Caco-2 (cell line): Measurements from ENCODE around the gene C5orf58. TPM values are rescaled to one million over a fixed set of nuclear protein-coding genes. Genes with fewer than 3 reads are reported as not detected.

Experiments
- BruUV-seq: library from RNA; stranded (reverse); fragments of 400-500 nt; replicated peaks from 2 replicates; lab custom pipeline; 2021; lab: Mats Ljungman, UMichigan
- CTCF ChIA-PET: fragments of 300-600 bp; sonication (Branson Sonifier 250); formaldehyde crosslinking; loops from one replicate; lab custom pipeline; 2022; ENCODE audit warnings: antibody characterized with exemption; lab: Charles Lee
- POLR2A ChIA-PET: fragments of 300-600 bp; sonication (Branson Sonifier 250); formaldehyde crosslinking; loops from one replicate; lab custom pipeline; 2022; ENCODE audit warnings: antibody characterized with exemption; lab: Charles Lee
- DNase-seq, 2 experiments: peaks; one replicate each; pipeline versions ENCODE4 v3.0.0 to v3.0.0-alpha.2; 2020 to 2022
- H3K27me3 ChIP-seq: replicated peaks from 2 replicates; pipeline ENCODE4 v1.6.0; 2011; ENCODE audit warnings: low read length; ENCODE audit not compliant: control insufficient read depth, insufficient read depth
- H3K36me3 ChIP-seq: 2 replicates; pipeline ENCODE4 v1.5.1; 2011; ENCODE audit warnings: low read length; ENCODE audit not compliant: control insufficient read depth, insufficient read depth
- H3K4me1 ChIP-seq: fragments of 250-450 bp; sonication (Bioruptor Pico); 2 replicates; pipeline ENCODE4 v1.5.1; 2020; ENCODE audit warnings: mild to moderate bottlenecking
- H3K4me3 ChIP-seq: 2 replicates; pipeline ENCODE4 v1.5.1; 2011; ENCODE audit warnings: low read depth, mild to moderate bottlenecking, control low read depth, low read length
- H3K9me3 ChIP-seq: fragments of 250-450 bp; sonication (Bioruptor Pico); 2 replicates; pipeline ENCODE4 v1.5.1; 2020; ENCODE audit warnings: mild to moderate bottlenecking, moderate library complexity
- H3K27ac Mint-ChIP-seq: one replicate; pipeline ENCODE4 v1.8.0; 2022; ENCODE audit warnings: mixed read lengths; ENCODE audit not compliant: unreplicated experiment
- H3K27me3 Mint-ChIP-seq: one replicate; pipeline ENCODE4 v1.8.0; 2022; ENCODE audit warnings: mixed read lengths; ENCODE audit not compliant: insufficient read depth, unreplicated experiment
- H3K36me3 Mint-ChIP-seq: one replicate; pipeline ENCODE4 v1.8.0; 2022; ENCODE audit warnings: mild to moderate bottlenecking, mixed read lengths; ENCODE audit not compliant: insufficient read depth, unreplicated experiment
- H3K4me1 Mint-ChIP-seq: one replicate; pipeline ENCODE4 v1.8.0; 2022; ENCODE audit warnings: low read depth, mixed read lengths; ENCODE audit not compliant: unreplicated experiment
- H3K4me3 Mint-ChIP-seq: one replicate; pipeline ENCODE4 v1.8.0; 2022; ENCODE audit warnings: mild to moderate bottlenecking, moderate library complexity, mixed read lengths; ENCODE audit not compliant: unreplicated experiment
- H3K9me3 Mint-ChIP-seq: one replicate; pipeline ENCODE4 v1.8.0; 2022; ENCODE audit warnings: mixed read lengths; ENCODE audit not compliant: unreplicated experiment
- intact Hi-C: fragments of 100-400 bp; cut with micrococcal nuclease; formaldehyde crosslinking; loops from one replicate; pipeline ENCODE4 v1.10.0; 2022; ENCODE audit not compliant: unreplicated experiment
- total RNA-seq: library from RNA; stranded (reverse); gene quantifications from 2 replicates; pipeline ENCODE4 v1.2.3, GENCODE V29; 2022
- TF ChIP-seq, protein P1 (sequence below), 2 experiments: fragments of 200-600 bp in 1 of 2; IDR thresholded peaks; 1 replicate in 1 of 2; 2 replicates in 1 of 2; pipeline versions ENCODE4 v1.5.1 to v1.8.0; 2011 to 2022; ENCODE audit warnings: antibody characterized with exemption in 1 of 2, control low read depth in 1 of 2, inconsistent platforms in 1 of 2, low read depth in 1 of 2, low read length in 1 of 2, mild to moderate bottlenecking in 1 of 2, moderate library complexity in 1 of 2; ENCODE audit not compliant: insufficient read depth in 1 of 2, severe bottlenecking in 1 of 2, unreplicated experiment in 1 of 2

C5orf58 gene
- total RNA-seq, 1 experiment from 2014 or later: not detected

GRCh38 chr5:170285181-170285580, 52.4 kb downstream of the C5orf58 start:
- no peak overlapping the region for H3K27ac Mint-ChIP-seq
- peaks cover 26% of the 10 kb centered on the region for H3K27me3 Mint-ChIP-seq
- H3K4me3 Mint-ChIP-seq: no peak overlapping the region
- TF ChIP-seq, protein P1, sequence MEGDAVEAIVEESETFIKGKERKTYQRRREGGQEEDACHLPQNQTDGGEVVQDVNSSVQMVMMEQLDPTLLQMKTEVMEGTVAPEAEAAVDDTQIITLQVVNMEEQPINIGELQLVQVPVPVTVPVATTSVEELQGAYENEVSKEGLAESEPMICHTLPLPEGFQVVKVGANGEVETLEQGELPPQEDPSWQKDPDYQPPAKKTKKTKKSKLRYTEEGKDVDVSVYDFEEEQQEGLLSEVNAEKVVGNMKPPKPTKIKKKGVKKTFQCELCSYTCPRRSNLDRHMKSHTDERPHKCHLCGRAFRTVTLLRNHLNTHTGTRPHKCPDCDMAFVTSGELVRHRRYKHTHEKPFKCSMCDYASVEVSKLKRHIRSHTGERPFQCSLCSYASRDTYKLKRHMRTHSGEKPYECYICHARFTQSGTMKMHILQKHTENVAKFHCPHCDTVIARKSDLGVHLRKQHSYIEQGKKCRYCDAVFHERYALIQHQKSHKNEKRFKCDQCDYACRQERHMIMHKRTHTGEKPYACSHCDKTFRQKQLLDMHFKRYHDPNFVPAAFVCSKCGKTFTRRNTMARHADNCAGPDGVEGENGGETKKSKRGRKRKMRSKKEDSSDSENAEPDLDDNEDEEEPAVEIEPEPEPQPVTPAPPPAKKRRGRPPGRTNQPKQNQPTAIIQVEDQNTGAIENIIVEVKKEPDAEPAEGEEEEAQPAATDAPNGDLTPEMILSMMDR (IDR thresholded peaks at IDR 0.05; ENCODE audit: insufficient read depth in 1 of 2, low read depth in 1 of 2, low read length in 1 of 2, severe bottlenecking in 1 of 2, unreplicated experiment in 1 of 2): no peak
- no TSS peak for BruUV-seq
- Histone ChIP-seq H3K4me1 (no peaks in the 10 kb centered on the region), H3K4me3 (no peak overlapping the region), H3K27me3 (no peaks in the 10 kb centered on the region), H3K9me3 (peaks cover 4% of the 10 kb centered on the region), H3K36me3 (no peaks in the 10 kb centered on the region)
- no peaks in the 10 kb centered on the region for H3K4me1 Mint-ChIP-seq
- POLR2A ChIA-PET: no interaction called here
- DNase-seq: no peak
- no peaks in the 10 kb centered on the region for H3K36me3 Mint-ChIP-seq
- H3K9me3 Mint-ChIP-seq: peaks cover 11% of the 10 kb centered on the region
- intact Hi-C loops: no loop called here
- CTCF ChIA-PET: no interaction called here

- no peak overlapping the region for H3K27ac Mint-ChIP-seq
- H3K36me3 ChIP-seq: no peaks in the 10 kb centered on the region
- TF ChIP-seq, protein P1 (IDR thresholded peaks at IDR 0.05; ENCODE audit: insufficient read depth in 1 of 2, low read depth in 1 of 2, low read length in 1 of 2, severe bottlenecking in 1 of 2, unreplicated experiment in 1 of 2): no peak
- no peaks in the 10 kb centered on the region for H3K4me1 Mint-ChIP-seq
- POLR2A ChIA-PET: no interaction called here
- H3K4me3 ChIP-seq: no peak overlapping the region
- no peaks in the 10 kb centered on the region for H3K27me3 ChIP-seq
- CTCF ChIA-PET: no interaction called here
- no TSS peak for BruUV-seq
- H3K9me3 Mint-ChIP-seq: peaks cover 23% of the 10 kb centered on the region
- DNase-seq: no peak
- peaks cover 32% of the 10 kb centered on the region for H3K27me3 Mint-ChIP-seq
- H3K36me3 Mint-ChIP-seq: no peaks in the 10 kb centered on the region
- no peak overlapping the region for H3K4me3 Mint-ChIP-seq
- intact Hi-C loops: no loop called here
- H3K9me3 ChIP-seq: peaks cover 7% of the 10 kb centered on the region
- H3K4me1 ChIP-seq: no peaks in the 10 kb centered on the region
These were observed 53.7 kb downstream of the C5orf58 start for GRCh38 chr5:170286386-170286925.

DNA sequence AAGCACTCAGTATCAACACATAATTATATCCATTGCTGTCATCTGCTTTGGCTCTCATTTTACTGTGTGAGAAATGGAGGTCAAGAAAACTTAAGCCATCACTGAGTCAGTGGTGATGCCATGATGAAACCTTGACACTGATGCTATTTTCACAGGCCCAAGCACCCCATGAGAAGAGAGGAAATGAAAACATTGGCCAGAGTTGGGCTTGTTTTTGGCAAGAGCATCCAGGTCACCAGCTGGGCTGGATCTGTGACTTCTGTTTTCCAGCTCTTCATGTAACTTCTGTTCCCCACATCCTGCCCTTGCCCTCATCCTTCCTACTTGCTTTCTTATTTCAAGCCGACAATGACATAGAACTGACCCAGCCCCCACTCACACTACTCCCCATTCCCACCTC, 54.7 kb downstream of the C5orf58 start:
- Mint-ChIP-seq H3K4me1 (no peaks in the 10 kb centered on the region), H3K36me3 (no peaks in the 10 kb centered on the region), H3K27me3 (peaks cover 31% of the 10 kb centered on the region), H3K4me3 (no peak overlapping the region), H3K27ac (no peak overlapping the region), H3K9me3 (peaks cover 23% of the 10 kb centered on the region)
- Histone ChIP-seq H3K9me3 (peaks cover 7% of the 10 kb centered on the region), H3K4me3 (no peak overlapping the region), H3K4me1 (no peaks in the 10 kb centered on the region), H3K27me3 (no peaks in the 10 kb centered on the region), H3K36me3 (no peaks in the 10 kb centered on the region)
- CTCF ChIA-PET: no interaction called here
- DNase-seq: no peak
- TF ChIP-seq, protein P1 (IDR thresholded peaks at IDR 0.05; ENCODE audit: insufficient read depth in 1 of 2, low read depth in 1 of 2, low read length in 1 of 2, severe bottlenecking in 1 of 2, unreplicated experiment in 1 of 2): no peak
- BruUV-seq: no TSS peak
- intact Hi-C loops: no loop called here
- POLR2A ChIA-PET: no interaction called here
